SK-N-SH (cell line): Measurements from ENCODE around the gene NRG3. TPM values are rescaled to one million over a fixed set of nuclear protein-coding genes. Genes with fewer than 3 reads are reported as not detected.

ENCODE experiments used
- CTCF ChIA-PET: fragments of 300-600, 350-600 bp; formaldehyde crosslinking; extraction: SDS; loops from one replicate; lab custom pipeline; 2021; lab: Yijun Ruan, JAX
- POLR2A ChIA-PET: fragments of 350-600 bp; sonication (Branson Sonifier 250); formaldehyde crosslinking; extraction: SDS; loops from one replicate; lab custom pipeline; 2020; ENCODE audit warnings: antibody characterized with exemption, inconsistent platforms; lab: Yijun Ruan, JAX
- DNase-seq: peaks from one replicate; pipeline ENCODE4 v3.0.0; 2012
- H2AFZ ChIP-seq: fragments of 200-600 bp; sonication (generic); 2 replicates; pipeline ENCODE4 v1.8.1; 2016; ENCODE audit warnings: antibody characterized with exemption, mild to moderate bottlenecking, low read depth
- H3F3A ChIP-seq: fragments of 200-600 bp; sonication (generic); replicated peaks from 2 replicates; pipeline ENCODE3; 2016; ENCODE audit warnings: antibody characterized with exemption, mild to moderate bottlenecking; ENCODE audit not compliant: insufficient read depth
- H3K27ac ChIP-seq, 2 experiments: fragments of 200-500 bp in 1 of 2; fragments of 200-600 bp in 1 of 2; sonication (Bioruptor generic) in 1 of 2; sonication (generic), shearing (Covaris generic) in 1 of 2; 2 replicates each; pipeline versions ENCODE4 v1.5.1 to v1.6.1; 2014 to 2016; ENCODE audit warnings: low read depth in 2 of 2, inconsistent platforms in 1 of 2, low read length in 1 of 2, mild to moderate bottlenecking in 1 of 2, mixed read lengths in 1 of 2
- H3K27me3 ChIP-seq: fragments of 200-600 bp; sonication (generic), shearing (Covaris generic); 2 replicates; pipeline ENCODE4 v1.6.1; 2016; ENCODE audit warnings: mixed run types; ENCODE audit not compliant: insufficient read depth
- H3K36me3 ChIP-seq, 2 experiments: fragments of 200-500 bp in 1 of 2; fragments of 200-600 bp in 1 of 2; sonication (Bioruptor generic) in 1 of 2; sonication (generic) in 1 of 2; replicated peaks in 1 of 2; 2 replicates each; pipeline versions ENCODE3 to v1.5.1; 2014 to 2016; ENCODE audit warnings: low read length in 1 of 2, mild to moderate bottlenecking in 1 of 2; ENCODE audit not compliant: insufficient read depth in 2 of 2, control insufficient read depth in 1 of 2
- H3K4me1 ChIP-seq, 2 experiments: fragments of 200-500 bp in 1 of 2; fragments of 200-600 bp in 1 of 2; sonication (Bioruptor generic) in 1 of 2; sonication (generic), shearing (Covaris generic) in 1 of 2; 2 replicates each; pipeline versions ENCODE4 v1.5.1 to v1.6.1; 2014 to 2016; ENCODE audit warnings: low read depth in 1 of 2, low read length in 1 of 2, mixed run types in 1 of 2; ENCODE audit not compliant: insufficient read depth in 2 of 2, control insufficient read depth in 1 of 2
- H3K4me2 ChIP-seq: fragments of 200-600 bp; sonication (generic), shearing (Covaris generic); 2 replicates; pipeline ENCODE4 v1.6.1; 2017; ENCODE audit warnings: mixed run types
- H3K4me3 ChIP-seq, 2 experiments: fragments of 200-500 bp in 1 of 2; fragments of 200-600 bp in 1 of 2; sonication (Bioruptor generic) in 1 of 2; sonication (generic), shearing (Covaris generic) in 1 of 2; 2 replicates each; pipeline versions ENCODE4 v1.5.1 to v1.8.1; 2014 to 2016; ENCODE audit warnings: low read depth in 2 of 2, inconsistent platforms in 1 of 2, low read length in 1 of 2, mild to moderate bottlenecking in 1 of 2, mixed read lengths in 1 of 2, moderate library complexity in 1 of 2
- H3K79me2 ChIP-seq: fragments of 200-600 bp; sonication (generic); 2 replicates; pipeline ENCODE4 v1.8.1; 2017; ENCODE audit warnings: mild to moderate bottlenecking; ENCODE audit not compliant: insufficient read depth
- H3K9ac ChIP-seq: fragments of 200-600 bp; sonication (generic); 2 replicates; pipeline ENCODE4 v1.6.1; 2017; ENCODE audit warnings: mixed run types
- H3K9me2 ChIP-seq: fragments of 200-600 bp; sonication (generic); 2 replicates; pipeline ENCODE4 v1.6.1; 2017; ENCODE audit warnings: mixed run types
- H3K9me3 ChIP-seq: fragments of 200-600 bp; sonication (generic); 2 replicates; pipeline ENCODE4 v1.6.1; 2017; ENCODE audit warnings: mixed run types, mild to moderate bottlenecking, moderate library complexity
- H4K20me1 ChIP-seq: fragments of 200-600 bp; sonication (generic); 2 replicates; pipeline ENCODE4 v1.6.1; 2017; ENCODE audit warnings: mild to moderate bottlenecking, mixed run types; ENCODE audit not compliant: insufficient read depth
- CHD2 ChIP-seq: fragments of 150-350 bp; IDR thresholded peaks from 2 replicates; pipeline ENCODE4 v1.6.1; 2018; ENCODE audit warnings: low read length; ENCODE audit not compliant: partially characterized antibody
- EP300 ChIP-seq, 2 experiments: IDR thresholded peaks; 2 replicates each; pipeline versions ENCODE4 v1.4.0 to v1.6.1; 2012; ENCODE audit warnings: borderline replicate concordance in 1 of 2, low read depth in 1 of 2, low read length in 1 of 2
- EZH2phosphoT487 ChIP-seq: fragments of 200-600 bp; sonication (generic); IDR thresholded peaks from 2 replicates; pipeline ENCODE4 v1.6.1; 2017; ENCODE audit warnings: low read depth, mixed run types, mild to moderate bottlenecking, antibody characterized with exemption, moderate library complexity, borderline replicate concordance
- FOSL2 ChIP-seq: IDR thresholded peaks from 2 replicates; pipeline ENCODE4 v1.4.0; 2012; ENCODE audit warnings: low read depth, mild to moderate bottlenecking, moderate library complexity, borderline replicate concordance
- GATA2 ChIP-seq: sonication (generic); formaldehyde crosslinking; IDR thresholded peaks from 2 replicates; pipeline ENCODE4 v1.5.0; 2020; ENCODE audit warnings: mild to moderate bottlenecking, missing genetic modification reagents
- JUND ChIP-seq: IDR thresholded peaks from 2 replicates; pipeline ENCODE4 v1.4.0; 2012
- MEF2A ChIP-seq: IDR thresholded peaks from 2 replicates; pipeline ENCODE4 v1.4.0; 2012; ENCODE audit warnings: low read depth, borderline replicate concordance
- MXI1 ChIP-seq: IDR thresholded peaks from 2 replicates; pipeline ENCODE4 v1.6.1; 2012; ENCODE audit warnings: mild to moderate bottlenecking, low read depth, low read length, improper control_type of control experiment
- NFIC ChIP-seq: IDR thresholded peaks from 2 replicates; pipeline ENCODE4 v1.4.0; 2012; ENCODE audit warnings: borderline replicate concordance
- NRF1 ChIP-seq: IDR thresholded peaks from 2 replicates; pipeline ENCODE4 v1.6.1; 2012; ENCODE audit warnings: low read depth, mild to moderate bottlenecking, low read length
- POLR2AphosphoS5 ChIP-seq: IDR thresholded peaks from 2 replicates; pipeline ENCODE4 v1.6.1; 2012; ENCODE audit warnings: low read depth, low read length
- RFX5 ChIP-seq: IDR thresholded peaks from 2 replicates; pipeline ENCODE4 v1.6.1; 2012; ENCODE audit warnings: mild to moderate bottlenecking, improper control_type of control experiment, low read length
- SIN3A ChIP-seq: IDR thresholded peaks from 2 replicates; pipeline ENCODE4 v1.6.1; 2012; ENCODE audit warnings: low read depth, mild to moderate bottlenecking, low read length, moderate library complexity, borderline replicate concordance
- SMC3 ChIP-seq: IDR thresholded peaks from 2 replicates; pipeline ENCODE4 v1.6.1; 2012; ENCODE audit warnings: low read depth, low read length, improper control_type of control experiment
- TAF1 ChIP-seq: IDR thresholded peaks from 2 replicates; pipeline ENCODE4 v1.6.1; 2012; ENCODE audit warnings: low read depth, mild to moderate bottlenecking, low read length, moderate library complexity, borderline replicate concordance
- TEAD4 ChIP-seq: IDR thresholded peaks from 2 replicates; pipeline ENCODE4 v1.4.0; 2012; ENCODE audit warnings: mild to moderate bottlenecking, borderline replicate concordance; ENCODE audit not compliant: insufficient read depth
- WGBS: methylation state at CpG from one replicate; pipeline ENCODE4 v1.1.6; 2017; ENCODE audit warnings: low lambda C conversion rate; 5-methylcytosine and 5-hydroxymethylcytosine counted together
- polyA plus RNA-seq, 3 experiments: library from polyadenylated mRNA; depleted of rRNA; stranded (reverse); fragments of >200 nt; gene quantifications; 2 replicates each; pipeline ENCODE4 v1.2.3, GENCODE V29; 2012
- TF ChIP-seq, protein P1 (sequence below): IDR thresholded peaks from 2 replicates; pipeline ENCODE4 v1.4.0; 2012; ENCODE audit warnings: low read depth, borderline replicate concordance
- TF ChIP-seq, protein P2 (sequence below): fragments of 150-350 bp; IDR thresholded peaks from 2 replicates; pipeline ENCODE4 v1.6.1; 2016; ENCODE audit warnings: mild to moderate bottlenecking, low read depth, low read length
- TF ChIP-seq, protein P3 (sequence below): fragments of 200-600 bp; sonication (generic); IDR thresholded peaks from 2 replicates; pipeline ENCODE4 v1.6.1; 2017; ENCODE audit warnings: antibody characterized with exemption, mild to moderate bottlenecking, moderate library complexity
- TF ChIP-seq, protein P4 (sequence below): IDR thresholded peaks from 2 replicates; pipeline ENCODE4 v1.4.0; 2012; ENCODE audit warnings: low read depth, borderline replicate concordance

NRG3 gene
- polyA plus RNA-seq, 1 of the 3 experiments (the other 2 are of a cell fraction) = 0.03 TPM

DNA sequence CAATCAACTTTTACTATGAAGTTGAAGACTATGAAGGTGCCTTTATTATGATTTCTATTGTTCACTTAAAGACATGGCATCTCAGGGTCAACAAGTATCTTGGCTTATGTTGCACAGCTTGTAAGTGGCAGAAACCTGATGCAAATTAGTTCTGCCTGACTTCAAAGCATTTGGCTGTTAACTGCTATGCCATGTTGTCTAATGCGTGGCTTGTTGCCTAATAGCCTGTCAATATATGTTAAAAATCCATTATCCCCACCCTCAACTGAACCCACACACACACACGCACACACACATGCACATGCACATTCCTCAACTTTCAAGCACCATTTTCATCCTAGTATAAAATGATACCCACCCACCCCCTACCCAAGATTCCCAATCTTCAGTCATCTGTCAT lies 217.1 kb downstream of the NRG3 start:
- Histone ChIP-seq H3K36me3 (no peaks in the 10 kb centered on the region), H3K79me2 (no peaks in the 10 kb centered on the region)
- POLR2A ChIA-PET = no interaction called here
- TF ChIP-seq JUND (no peak), SMC3 (no peak), EP300 (IDR thresholded peaks at IDR 0.05; ENCODE audit: borderline replicate concordance in 1 of 2, low read depth in 1 of 2, low read length in 1 of 2) (no peak), FOSL2 (no peak), NFIC (no peak), MEF2A (no peak), EZH2phosphoT487 (no peak), TEAD4 (no peak), CHD2 (no peak), SIN3A (no peak), GATA2 (CRISPR knock-in tag) (no peak), TAF1 (no peak), RFX5 (no peak), NRF1 (no peak), POLR2AphosphoS5 (no peak), MXI1 (no peak)
- TF ChIP-seq, protein P1, sequence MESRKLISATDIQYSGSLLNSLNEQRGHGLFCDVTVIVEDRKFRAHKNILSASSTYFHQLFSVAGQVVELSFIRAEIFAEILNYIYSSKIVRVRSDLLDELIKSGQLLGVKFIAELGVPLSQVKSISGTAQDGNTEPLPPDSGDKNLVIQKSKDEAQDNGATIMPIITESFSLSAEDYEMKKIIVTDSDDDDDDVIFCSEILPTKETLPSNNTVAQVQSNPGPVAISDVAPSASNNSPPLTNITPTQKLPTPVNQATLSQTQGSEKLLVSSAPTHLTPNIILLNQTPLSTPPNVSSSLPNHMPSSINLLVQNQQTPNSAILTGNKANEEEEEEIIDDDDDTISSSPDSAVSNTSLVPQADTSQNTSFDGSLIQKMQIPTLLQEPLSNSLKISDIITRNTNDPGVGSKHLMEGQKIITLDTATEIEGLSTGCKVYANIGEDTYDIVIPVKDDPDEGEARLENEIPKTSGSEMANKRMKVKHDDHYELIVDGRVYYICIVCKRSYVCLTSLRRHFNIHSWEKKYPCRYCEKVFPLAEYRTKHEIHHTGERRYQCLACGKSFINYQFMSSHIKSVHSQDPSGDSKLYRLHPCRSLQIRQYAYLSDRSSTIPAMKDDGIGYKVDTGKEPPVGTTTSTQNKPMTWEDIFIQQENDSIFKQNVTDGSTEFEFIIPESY = no peak
- TF ChIP-seq, protein P2, sequence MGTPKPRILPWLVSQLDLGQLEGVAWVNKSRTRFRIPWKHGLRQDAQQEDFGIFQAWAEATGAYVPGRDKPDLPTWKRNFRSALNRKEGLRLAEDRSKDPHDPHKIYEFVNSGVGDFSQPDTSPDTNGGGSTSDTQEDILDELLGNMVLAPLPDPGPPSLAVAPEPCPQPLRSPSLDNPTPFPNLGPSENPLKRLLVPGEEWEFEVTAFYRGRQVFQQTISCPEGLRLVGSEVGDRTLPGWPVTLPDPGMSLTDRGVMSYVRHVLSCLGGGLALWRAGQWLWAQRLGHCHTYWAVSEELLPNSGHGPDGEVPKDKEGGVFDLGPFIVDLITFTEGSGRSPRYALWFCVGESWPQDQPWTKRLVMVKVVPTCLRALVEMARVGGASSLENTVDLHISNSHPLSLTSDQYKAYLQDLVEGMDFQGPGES = no peak
- TF ChIP-seq, protein P3, sequence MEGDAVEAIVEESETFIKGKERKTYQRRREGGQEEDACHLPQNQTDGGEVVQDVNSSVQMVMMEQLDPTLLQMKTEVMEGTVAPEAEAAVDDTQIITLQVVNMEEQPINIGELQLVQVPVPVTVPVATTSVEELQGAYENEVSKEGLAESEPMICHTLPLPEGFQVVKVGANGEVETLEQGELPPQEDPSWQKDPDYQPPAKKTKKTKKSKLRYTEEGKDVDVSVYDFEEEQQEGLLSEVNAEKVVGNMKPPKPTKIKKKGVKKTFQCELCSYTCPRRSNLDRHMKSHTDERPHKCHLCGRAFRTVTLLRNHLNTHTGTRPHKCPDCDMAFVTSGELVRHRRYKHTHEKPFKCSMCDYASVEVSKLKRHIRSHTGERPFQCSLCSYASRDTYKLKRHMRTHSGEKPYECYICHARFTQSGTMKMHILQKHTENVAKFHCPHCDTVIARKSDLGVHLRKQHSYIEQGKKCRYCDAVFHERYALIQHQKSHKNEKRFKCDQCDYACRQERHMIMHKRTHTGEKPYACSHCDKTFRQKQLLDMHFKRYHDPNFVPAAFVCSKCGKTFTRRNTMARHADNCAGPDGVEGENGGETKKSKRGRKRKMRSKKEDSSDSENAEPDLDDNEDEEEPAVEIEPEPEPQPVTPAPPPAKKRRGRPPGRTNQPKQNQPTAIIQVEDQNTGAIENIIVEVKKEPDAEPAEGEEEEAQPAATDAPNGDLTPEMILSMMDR = no peak
- TF ChIP-seq, protein P4, sequence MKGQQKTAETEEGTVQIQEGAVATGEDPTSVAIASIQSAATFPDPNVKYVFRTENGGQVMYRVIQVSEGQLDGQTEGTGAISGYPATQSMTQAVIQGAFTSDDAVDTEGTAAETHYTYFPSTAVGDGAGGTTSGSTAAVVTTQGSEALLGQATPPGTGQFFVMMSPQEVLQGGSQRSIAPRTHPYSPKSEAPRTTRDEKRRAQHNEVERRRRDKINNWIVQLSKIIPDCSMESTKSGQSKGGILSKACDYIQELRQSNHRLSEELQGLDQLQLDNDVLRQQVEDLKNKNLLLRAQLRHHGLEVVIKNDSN = no peak
- TF ChIP-seq, all 33 proteins: peak for 0
- Histone ChIP-seq H3K27me3 (no peaks in the 10 kb centered on the region), H3K9me2 (no peaks in the 10 kb centered on the region), H3K4me3 (no peak overlapping the region), H3K4me1 (no peaks in the 10 kb centered on the region), H3K9me3 (no peaks in the 10 kb centered on the region), H2AFZ (no peak overlapping the region), H3K9ac (no peak overlapping the region), H3K27ac (no peak overlapping the region), H3K4me2 (no peak overlapping the region), H3F3A (no peaks in the 10 kb centered on the region), H4K20me1 (no peaks in the 10 kb centered on the region)
- DNase-seq = no peak
- CTCF ChIA-PET = no interaction called here
- 2% methylated on average over 2 of the region's 2 CpGs for WGBS
